HG03342 (cell line): ENCODE results near the gene IFNAR1.
A peak's percentile ranks its signal among the peaks of the same experiment; 100 is the strongest.

ENCODE experiments used
- ATAC-seq: cut with Tn5 transposase; IDR thresholded peaks from one replicate; pipeline ENCODE4 v1.9.1; 2021; ENCODE audit warnings: mild to moderate bottlenecking, moderate library complexity; ENCODE audit not compliant: unreplicated experiment

The IFNAR1 gene

GRCh38 chr21:33324291-33325221 is at the start of gene IFNAR1:
Gene IFNAR1, plus strand, starts transcription at chr21:33324970. Its CDS starts 86 bp downstream, at chr21:33325056.
- peak; percentile 79 for ATAC-seq

DNA sequence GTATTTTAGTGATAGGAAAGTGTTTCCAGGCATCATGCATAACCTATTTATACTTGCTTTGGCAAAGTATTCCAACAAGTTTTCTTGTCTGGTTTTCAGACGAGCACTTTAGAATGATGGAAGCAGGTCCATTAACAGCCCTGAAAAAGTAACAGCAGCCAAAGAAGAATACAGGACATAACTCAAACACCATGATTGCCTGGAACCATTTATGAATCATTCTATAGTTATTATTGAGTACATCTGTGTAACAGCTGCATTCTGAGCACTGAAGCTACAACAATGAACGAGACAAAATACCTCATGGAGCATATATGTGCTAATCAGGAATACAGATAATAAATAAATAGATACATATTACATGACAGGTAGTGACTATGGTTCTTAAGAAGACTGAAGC is 46.0 kb upstream of the IFNAR1 start:
- ATAC-seq, result no peak

GRCh38 chr21:33279330-33279820 is 45.4 kb upstream of the IFNAR1 start:
- no peak for ATAC-seq

DNA sequence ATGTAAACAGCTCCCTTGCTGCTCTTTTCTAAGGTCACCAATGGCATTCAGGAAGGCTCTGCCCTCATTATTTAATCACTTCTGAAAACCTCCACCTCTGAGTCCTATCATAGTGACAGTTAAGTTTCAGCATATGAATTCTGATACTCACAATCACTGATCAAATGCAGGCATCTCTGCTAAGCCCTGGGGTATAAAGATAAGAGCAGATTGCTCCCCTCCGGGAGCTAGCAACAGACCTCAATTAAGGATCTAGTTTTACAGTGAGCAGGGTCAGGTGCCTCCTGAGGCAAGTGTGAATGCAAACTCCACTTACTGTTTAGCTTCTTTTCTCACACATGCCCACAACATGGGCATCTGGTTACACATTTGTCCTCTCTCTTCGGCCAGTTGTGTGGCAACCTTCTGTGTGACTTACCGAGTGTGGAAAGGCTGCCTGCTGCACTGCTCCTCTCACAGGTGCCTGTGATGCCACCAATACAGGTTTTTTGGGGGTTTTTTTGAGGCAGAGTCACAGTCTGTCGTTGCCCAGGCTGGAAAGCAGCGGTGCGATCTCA is 43.6 kb upstream of the IFNAR1 start:
- no peak for ATAC-seq

DNA sequence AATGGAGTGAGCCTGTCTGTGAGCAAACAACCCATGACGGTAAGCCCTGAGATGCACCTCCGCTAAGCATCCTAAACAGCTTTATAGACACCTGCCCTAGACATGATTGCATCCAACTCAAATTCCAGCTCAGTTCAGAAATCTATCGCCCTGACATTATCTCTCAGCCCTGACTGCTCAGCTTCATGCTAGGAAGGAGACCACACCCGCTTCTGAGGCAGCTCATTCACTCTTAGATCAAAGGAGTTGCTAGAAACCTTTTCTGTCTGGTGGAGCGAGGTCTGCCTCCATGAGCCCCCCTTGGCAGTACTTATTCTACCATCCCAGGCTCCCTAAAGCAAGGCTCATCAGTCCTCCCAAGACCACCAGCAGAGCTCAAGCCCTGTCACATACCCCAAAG is 41.6 kb upstream of the IFNAR1 start:
- no peak for ATAC-seq

DNA sequence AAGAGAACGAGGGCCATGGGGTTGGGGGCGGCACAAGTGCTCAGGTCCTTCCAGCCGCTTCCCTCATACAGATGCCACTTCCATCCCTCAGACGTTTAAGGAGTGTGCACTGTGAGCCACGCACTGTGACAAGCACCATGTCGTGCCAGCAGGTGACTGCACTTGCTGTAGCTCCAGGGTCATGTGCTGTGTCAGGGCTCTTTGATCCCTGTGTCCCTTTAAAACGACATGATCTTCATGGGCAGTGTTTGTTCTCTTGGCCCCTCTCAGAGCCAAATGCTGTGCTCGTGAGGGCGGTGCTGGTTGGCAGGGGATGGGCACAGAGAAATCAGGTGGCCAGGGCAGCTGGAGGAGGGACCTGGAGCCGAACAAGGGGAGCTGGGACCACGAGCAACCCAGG is 38.7 kb upstream of the IFNAR1 start:
- no peak for ATAC-seq

DNA sequence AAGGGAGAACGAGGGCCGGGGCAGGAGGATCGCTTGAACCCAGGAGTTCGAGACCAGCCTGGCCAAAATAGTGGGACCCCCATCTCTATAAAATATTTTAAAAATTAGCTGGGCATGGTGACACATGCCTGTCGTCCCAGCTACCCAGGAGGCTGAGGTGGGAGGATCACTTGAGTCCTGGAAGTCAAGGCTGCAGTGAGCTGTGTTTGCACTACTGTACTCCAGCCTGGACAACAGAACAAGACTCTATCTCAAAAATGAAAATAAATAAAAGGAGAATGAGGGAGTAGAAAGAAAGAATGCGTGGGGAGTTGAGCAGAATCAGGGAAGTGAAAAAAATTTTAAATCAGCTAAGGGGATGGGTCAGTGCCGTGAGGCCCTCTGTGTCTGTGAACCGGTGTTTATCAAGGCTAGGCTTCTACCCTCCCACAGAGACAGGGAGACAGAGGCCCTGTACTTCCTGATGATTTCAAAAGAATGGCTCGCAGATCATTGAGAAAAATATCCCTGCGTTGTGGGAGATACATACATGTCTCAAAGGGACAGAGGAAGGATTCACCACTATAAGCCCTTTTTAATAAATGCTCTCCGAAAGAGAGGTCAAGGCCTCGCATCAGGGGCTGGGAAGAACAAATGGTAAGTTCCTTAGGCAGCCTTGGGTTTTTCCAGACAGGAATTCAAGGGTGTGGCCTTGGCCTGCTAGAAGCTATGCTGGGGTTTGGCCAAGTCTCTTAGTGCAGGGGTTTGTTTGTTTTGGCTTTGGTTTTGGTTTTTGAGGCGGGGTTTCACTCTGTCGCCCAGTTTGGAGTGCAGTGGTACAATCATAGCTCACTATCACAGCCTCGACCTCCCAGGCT is 37.9 kb upstream of the IFNAR1 start:
- ATAC-seq, result no peak

DNA sequence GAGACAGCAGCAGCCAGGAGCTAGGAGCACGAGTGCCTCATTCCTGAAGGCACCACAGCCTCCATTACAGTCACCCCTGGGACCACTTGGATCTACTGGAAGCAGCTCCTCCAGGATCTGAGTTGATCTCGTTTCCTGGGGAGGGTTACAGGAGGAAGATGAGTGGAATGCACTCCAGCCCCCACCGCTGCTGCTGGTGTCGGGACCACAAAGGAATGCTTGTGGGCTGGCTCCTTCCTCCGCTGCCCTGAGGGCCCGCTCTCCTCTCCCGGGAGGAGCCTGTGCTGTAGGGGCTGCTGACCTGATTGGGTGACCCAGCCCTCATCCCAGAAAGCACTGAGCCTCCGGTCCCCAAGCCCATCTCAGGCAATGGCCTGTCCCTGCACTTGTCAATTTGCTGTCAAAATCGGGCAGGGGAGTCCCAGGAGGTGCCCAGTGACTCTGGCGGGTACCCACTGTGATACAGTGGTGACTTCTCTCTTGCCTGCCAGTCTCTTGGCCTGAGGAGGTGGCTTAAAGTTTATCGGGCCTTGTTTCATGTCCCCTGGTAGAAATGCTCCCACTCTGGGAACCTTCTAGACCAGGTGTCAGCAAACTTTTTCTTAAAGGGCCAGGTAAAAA is 35.5 kb upstream of the IFNAR1 start:
- no peak for ATAC-seq

DNA sequence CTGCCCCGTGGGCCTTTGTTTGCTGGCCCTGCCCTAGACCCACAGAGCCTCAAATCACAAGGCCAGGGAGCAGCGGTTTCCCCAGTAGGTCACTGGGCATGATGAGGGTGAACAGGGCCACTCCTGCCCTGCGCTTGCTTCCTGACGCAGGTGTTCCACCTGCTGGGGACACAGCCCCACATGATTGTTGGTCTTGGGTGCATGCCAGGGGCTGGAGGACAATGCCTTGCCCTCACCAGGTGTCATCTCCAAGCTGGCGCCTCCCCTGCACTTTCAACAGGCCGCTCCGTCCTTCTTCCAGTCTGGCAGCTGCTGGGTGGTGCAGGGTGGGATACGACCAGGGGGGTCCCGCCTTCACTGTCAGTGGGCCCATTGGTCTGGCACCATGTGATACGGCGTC is 34.3 kb upstream of the IFNAR1 start:
- no peak for ATAC-seq

DNA sequence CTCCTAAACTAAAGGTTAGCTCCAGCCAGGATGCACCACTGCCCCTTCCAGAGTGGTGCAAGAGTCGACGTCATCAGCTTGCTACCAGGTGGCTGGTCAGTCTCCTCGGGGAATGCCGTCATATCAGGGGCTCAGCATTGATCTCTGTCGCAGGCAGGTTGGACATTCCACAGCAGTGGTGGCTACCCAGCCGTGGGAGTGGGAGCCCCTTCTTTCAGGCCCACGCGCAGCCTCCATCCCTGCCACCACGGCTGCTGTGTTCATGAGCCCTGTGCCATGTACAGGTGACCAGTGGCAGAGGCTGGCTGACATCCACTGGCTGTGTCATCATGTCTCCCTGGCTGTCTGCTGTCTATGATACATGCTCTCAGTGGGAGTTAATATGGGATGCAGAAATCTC is 33.1 kb upstream of the IFNAR1 start:
- no peak for ATAC-seq

GRCh38 chr21:33292724-33293123 is 32.0 kb upstream of the IFNAR1 start:
- ATAC-seq, result no peak

- no peak for ATAC-seq
Observed at GRCh38 chr21:33293136-33293535, 31.6 kb upstream of the IFNAR1 start.

DNA sequence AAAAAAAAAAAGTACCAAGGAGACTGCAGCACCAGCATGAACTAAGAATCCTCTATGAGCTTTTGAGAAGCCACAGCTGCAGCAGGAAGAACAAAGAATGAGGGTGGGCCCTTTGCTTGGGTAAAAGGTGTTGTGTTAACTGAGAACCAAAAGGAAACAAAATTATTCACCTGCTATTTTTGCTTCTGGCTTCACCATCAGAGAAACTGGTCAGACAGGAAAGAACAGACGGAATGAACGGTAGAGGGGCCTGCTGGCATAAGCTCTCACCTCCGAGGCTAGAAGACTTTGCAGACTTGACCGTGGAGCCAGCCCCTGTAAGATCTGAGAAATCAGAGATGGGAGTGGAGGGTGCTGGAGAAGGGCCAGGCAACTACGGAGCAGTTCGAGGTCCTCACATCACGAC is 31.0 kb upstream of the IFNAR1 start:
- no peak for ATAC-seq

DNA sequence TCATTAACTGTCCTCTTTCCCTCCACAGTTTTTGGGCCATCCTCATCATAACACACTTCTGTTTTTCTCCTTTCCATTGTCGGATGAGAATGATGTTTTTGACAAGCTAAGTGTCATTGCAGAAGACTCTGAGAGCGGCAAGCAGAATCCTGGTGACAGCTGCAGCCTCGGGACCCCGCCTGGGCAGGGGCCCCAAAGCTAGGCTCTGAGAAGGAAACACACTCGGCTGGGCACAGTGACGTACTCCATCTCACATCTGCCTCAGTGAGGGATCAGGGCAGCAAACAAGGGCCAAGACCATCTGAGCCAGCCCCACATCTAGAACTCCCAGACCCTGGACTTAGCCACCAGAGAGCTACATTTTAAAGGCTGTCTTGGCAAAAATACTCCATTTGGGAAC is 28.6 kb upstream of the IFNAR1 start:
- ATAC-seq, result no peak

GRCh38 chr21:33299181-33299752 is 25.5 kb upstream of the IFNAR1 start:
- peak; percentile 69 for ATAC-seq

- no peak for ATAC-seq
Observed at GRCh38 chr21:33300701-33301631, 23.8 kb upstream of the IFNAR1 start.

DNA sequence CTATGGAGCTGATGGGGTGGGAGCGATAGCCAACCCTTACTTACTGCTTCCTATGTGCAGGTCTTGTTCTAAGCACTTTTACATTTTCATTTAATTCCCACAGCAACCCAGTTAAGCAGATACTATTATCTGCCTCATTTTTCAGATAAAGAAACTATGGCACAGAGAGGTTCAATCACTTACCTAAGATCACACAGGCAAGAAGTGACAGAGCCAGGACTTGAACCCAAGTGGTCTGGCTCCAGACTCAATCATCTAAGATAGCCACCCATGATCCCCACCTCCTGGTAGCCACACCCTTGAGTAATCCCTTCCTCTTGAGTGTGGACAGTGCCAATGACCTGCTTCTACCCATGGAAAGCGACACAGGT is 23.2 kb upstream of the IFNAR1 start:
- no peak for ATAC-seq

DNA sequence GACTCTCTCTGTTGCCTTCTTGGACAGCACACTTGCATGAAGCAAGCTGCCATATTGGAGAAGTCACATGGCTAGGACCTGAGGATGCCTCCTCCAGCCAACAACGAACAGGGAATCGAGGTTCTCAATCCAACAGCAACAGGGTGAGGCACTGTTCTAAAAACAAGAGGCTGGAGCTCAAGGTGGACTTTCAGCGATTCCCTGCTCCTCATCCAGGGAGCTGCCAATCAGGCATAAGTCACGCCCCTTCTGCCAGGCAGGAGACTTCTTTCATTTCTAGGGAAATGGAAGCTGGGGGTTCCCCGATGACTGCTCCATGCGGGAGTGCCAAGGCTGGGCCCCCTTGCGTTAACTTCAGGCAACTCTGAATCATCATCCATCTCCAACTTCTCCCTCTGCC is 22.7 kb upstream of the IFNAR1 start:
- no peak for ATAC-seq

DNA sequence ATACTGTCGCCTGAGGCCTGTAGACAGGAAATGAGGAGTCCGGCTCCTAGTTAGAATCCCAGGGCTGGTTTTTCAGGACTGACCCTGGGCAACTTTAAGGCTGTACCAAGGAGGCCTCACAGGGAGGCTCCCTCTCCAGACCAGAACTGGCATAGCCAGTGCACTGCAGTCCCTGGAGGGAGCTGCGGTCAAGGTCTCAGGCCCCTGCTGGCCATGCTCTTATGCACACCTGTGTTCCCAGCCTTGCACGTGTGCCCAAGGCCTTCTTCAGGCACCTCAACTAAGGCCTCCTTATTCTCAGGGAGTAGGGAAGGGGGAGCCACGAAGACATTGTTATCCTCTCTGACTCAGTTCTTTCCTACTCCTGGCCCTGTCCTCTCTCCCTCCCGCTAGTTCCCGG is 22.0 kb upstream of the IFNAR1 start:
- no peak for ATAC-seq

DNA sequence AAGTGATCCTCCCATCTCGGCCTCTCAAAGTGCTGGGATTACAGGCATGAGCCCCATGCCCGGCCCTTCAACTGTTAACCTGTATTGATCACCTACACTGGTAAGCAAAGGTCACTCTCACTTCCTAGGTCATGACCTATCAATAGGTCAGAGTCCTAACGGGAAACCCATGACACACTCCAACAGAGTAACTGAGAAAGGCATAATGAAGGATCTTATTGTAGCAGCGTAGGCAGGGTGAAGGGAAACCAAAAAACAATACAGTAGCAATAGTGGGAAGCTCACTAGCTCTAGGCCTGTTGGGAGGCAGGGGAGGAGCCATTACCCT is 19.5 kb upstream of the IFNAR1 start:
- no peak for ATAC-seq
